K562 (cell line): ENCODE data around the gene FCHO1. TPM values are rescaled to one million over a fixed set of nuclear protein-coding genes. Genes with fewer than 3 reads are reported as not detected.

Experiments used
- ATAC-seq: fragments of 200-7000 bp; cut with Tn5 transposase; 3 replicates; pipeline ENCODE4 v1.9.1; 2020; ENCODE audit warnings: moderate library complexity
- BruUV-seq: library from RNA; stranded (reverse); fragments of 400-500 nt; replicated peaks from 2 replicates; lab custom pipeline; 2021; lab: Mats Ljungman, UMichigan
- CTCF ChIA-PET: fragments of 300-600 bp; formaldehyde crosslinking; extraction: SDS; loops from one replicate; lab custom pipeline; 2021; ENCODE audit warnings: low intra/inter-chr PET ratio; lab: Yijun Ruan, JAX
- POLR2A ChIA-PET: fragments of 300-600, 350-650 bp; sonication (Branson Sonifier 250); formaldehyde crosslinking; extraction: SDS; loops from one replicate; lab custom pipeline; 2021; ENCODE audit warnings: antibody characterized with exemption, inconsistent platforms; lab: Yijun Ruan, JAX
- DNase-seq, 4 experiments: peaks; one replicate each; pipeline versions ENCODE4 v3.0.0 to v3.0.0-alpha.2; 2011 to 2018; ENCODE audit warnings: low spot score in 3 of 4, mixed read lengths in 3 of 4; ENCODE audit errors: extremely low read depth in 1 of 4
- FAIRE-seq: peaks from 2 replicates; lab custom pipeline; 2011; peaks lifted over from hg19 to GRCh38; lab: Jason Lieb, UNC
- H2AFZ ChIP-seq: 2 replicates; pipeline ENCODE4 v1.6.0; 2011; ENCODE audit warnings: low read depth, low read length, control low read depth, inconsistent platforms
- H3K27ac ChIP-seq: fragments of 200-600 bp; 3 replicates; pipeline ENCODE4 v1.8.0; 2011; ENCODE audit warnings: low read depth, mild to moderate bottlenecking, control low read depth, inconsistent platforms, low read length, moderate library complexity, mixed read lengths; ENCODE audit errors: extremely low read depth
- H3K27me3 ChIP-seq, 2 experiments: fragments of 300-600 bp in 1 of 2; 2 replicates in 1 of 2; 3 replicates in 1 of 2; pipeline versions ENCODE4 v1.6.0 to v1.8.0; 2011; ENCODE audit warnings: inconsistent platforms in 2 of 2, low read length in 2 of 2, mild to moderate bottlenecking in 1 of 2, mixed read lengths in 1 of 2, moderate library complexity in 1 of 2; ENCODE audit not compliant: control insufficient read depth in 2 of 2, insufficient read depth in 2 of 2
- H3K36me3 ChIP-seq: fragments of 300-600 bp; 3 replicates; pipeline ENCODE4 v1.8.0; 2011; ENCODE audit warnings: mild to moderate bottlenecking, low read length, inconsistent platforms; ENCODE audit not compliant: control insufficient read depth, insufficient read depth
- H3K4me1 ChIP-seq, 2 experiments: fragments of 200-600 bp in 1 of 2; replicated peaks in 1 of 2; 2 replicates in 1 of 2; 3 replicates in 1 of 2; pipeline versions ENCODE4 v1.5.1 to v1.8.0; 2011; ENCODE audit warnings: inconsistent platforms in 2 of 2, low read length in 2 of 2, mild to moderate bottlenecking in 1 of 2, mixed read lengths in 1 of 2, moderate library complexity in 1 of 2; ENCODE audit not compliant: control insufficient read depth in 2 of 2, insufficient read depth in 2 of 2
- H3K4me2 ChIP-seq: 2 replicates; pipeline ENCODE4 v1.6.1; 2011; ENCODE audit warnings: low read length, control low read depth, inconsistent platforms, mixed read lengths; ENCODE audit not compliant: insufficient read depth
- H3K4me3 ChIP-seq: fragments of 200-600 bp; sonication (generic), shearing (Covaris generic); 2 replicates; pipeline ENCODE4 v1.5.1; 2016; ENCODE audit warnings: control low read depth, inconsistent platforms
- H3K79me2 ChIP-seq: fragments of 200-600 bp; 3 replicates; pipeline ENCODE4 v1.8.0; 2011; ENCODE audit warnings: low read length, inconsistent platforms; ENCODE audit not compliant: control insufficient read depth, insufficient read depth
- H3K9ac ChIP-seq, 2 experiments: 2 replicates each; pipeline versions ENCODE4 v1.6.0 to v1.6.1; 2011; ENCODE audit warnings: low read depth in 2 of 2, low read length in 2 of 2, control low read depth in 1 of 2, inconsistent platforms in 1 of 2, mild to moderate bottlenecking in 1 of 2, mixed read lengths in 1 of 2; ENCODE audit not compliant: insufficient read depth in 1 of 2
- H3K9me1 ChIP-seq: one replicate; pipeline ENCODE4 v1.6.0; 2011; ENCODE audit warnings: inconsistent platforms, mild to moderate bottlenecking, low read length, moderate library complexity; ENCODE audit not compliant: control insufficient read depth, insufficient read depth
- H3K9me3 ChIP-seq: replicated peaks from 2 replicates; pipeline ENCODE4 v1.5.1; 2011; ENCODE audit warnings: low read depth, low read length, inconsistent platforms; ENCODE audit not compliant: control insufficient read depth, insufficient read depth
- H4K20me1 ChIP-seq: replicated peaks from 2 replicates; pipeline ENCODE4 v1.6.1; 2011; ENCODE audit warnings: low read length, inconsistent platforms, mixed read lengths; ENCODE audit not compliant: control insufficient read depth, insufficient read depth
- ADNP ChIP-seq: fragments of 200-800 bp; sonication (Bioruptor generic); IDR thresholded peaks from 2 replicates; pipeline ENCODE4 v1.6.1; 2016; ENCODE audit warnings: missing genetic modification characterization, missing compliant biosample characterization
- BCOR ChIP-seq: fragments of 450-650 bp; IDR thresholded peaks from 2 replicates; pipeline ENCODE4 v1.6.1; 2016
- CBX1 ChIP-seq: sonication (generic); IDR thresholded peaks from 2 replicates; pipeline ENCODE4 v1.6.1; 2016; ENCODE audit warnings: antibody characterized with exemption, low read depth, mild to moderate bottlenecking
- CCAR2 ChIP-seq: fragments of 200-400 bp; formaldehyde crosslinking; IDR thresholded peaks from 2 replicates; pipeline ENCODE4 v1.6.1; 2017; ENCODE audit warnings: mild to moderate bottlenecking, low read depth, low read length
- KDM1A ChIP-seq, 2 experiments: fragments of 450-650 bp; IDR thresholded peaks; 2 replicates each; pipeline ENCODE4 v1.6.1; 2016; ENCODE audit warnings: mild to moderate bottlenecking in 2 of 2
- KDM4B ChIP-seq, 2 experiments: fragments of 450-650 bp in 1 of 2; sonication (generic) in 1 of 2; IDR thresholded peaks; 2 replicates each; pipeline ENCODE4 v1.6.1; 2016 to 2017; ENCODE audit warnings: borderline replicate concordance in 2 of 2, antibody characterized with exemption in 1 of 2, low read depth in 1 of 2, mild to moderate bottlenecking in 1 of 2
- MAFF ChIP-seq: IDR thresholded peaks from 2 replicates; pipeline ENCODE4 v1.6.1; 2012; ENCODE audit warnings: low read length, improper control_type of control experiment
- MTA3 ChIP-seq: fragments of 450-650 bp; formaldehyde crosslinking; IDR thresholded peaks from 2 replicates; pipeline ENCODE4 v1.6.1; 2017; ENCODE audit warnings: mild to moderate bottlenecking, borderline replicate concordance
- RBM25 ChIP-seq: fragments of 200-400 bp; formaldehyde crosslinking; IDR thresholded peaks from 2 replicates; pipeline ENCODE4 v1.6.1; 2018; ENCODE audit warnings: low read length, low read depth, moderate library complexity; ENCODE audit not compliant: severe bottlenecking
- RCOR1 ChIP-seq, 2 experiments: IDR thresholded peaks; 2 replicates each; pipeline ENCODE4 v1.6.1; 2012; ENCODE audit warnings: low read depth in 2 of 2, low read length in 2 of 2, borderline replicate concordance in 1 of 2, improper control_type of control experiment in 1 of 2
- SMARCA5 ChIP-seq: fragments of 450-650 bp; IDR thresholded peaks from 2 replicates; pipeline ENCODE4 v1.6.1; 2016
- SNIP1 ChIP-seq: fragments of 450-650 bp; IDR thresholded peaks from 2 replicates; pipeline ENCODE4 v1.7.1; 2017; ENCODE audit warnings: low read depth, mild to moderate bottlenecking
- ZNF79 ChIP-seq: fragments of 250-450 bp; sonication (Bioruptor Pico); IDR thresholded peaks from 2 replicates; pipeline ENCODE4 v1.4.0; 2020; ENCODE audit warnings: low read depth, mild to moderate bottlenecking, moderate library complexity
- WGBS: fragments of 100-300 bp; shearing (Covaris generic); methylation state at CpG from one replicate; pipeline ENCODE4 v1.1.6; 2016; ENCODE audit warnings: low coverage, mixed read lengths; ENCODE audit not compliant: insufficient coverage; ENCODE audit errors: missing lambda C conversion rate; 5-methylcytosine and 5-hydroxymethylcytosine counted together
- in situ Hi-C: fragments of 300-500 bp; cut with MboI; formaldehyde crosslinking; loops from 4 replicates; pipeline ENCODE4 v1.15.0; 2018; ENCODE audit warnings: inconsistent platforms, mixed read lengths
- intact Hi-C: fragments of 100-400 bp; cut with micrococcal nuclease; formaldehyde crosslinking; loops from 2 replicates; pipeline ENCODE4 v1.14.2; 2022
- polyA plus RNA-seq, 8 experiments: library from polyadenylated mRNA; depleted of rRNA in 4 of 8; stranded (reverse) in 5 of 8; unstranded in 3 of 8; fragments of >200 nt; fragmentation: Nextera tagmentation in 2 of 8; fragmentation: Illumina TruSeq in 1 of 8; extraction: Ambion mirVana in 2 of 8; extraction: Trizol in 1 of 8; gene quantifications; 2 replicates each; pipeline versions ENCODE4 v1.2.1 to v1.2.3, GENCODE V29; 2011 to 2014; ENCODE audit warnings: inconsistent platforms in 1 of 8, missing spikeins in 1 of 8
- total RNA-seq, 7 experiments: library from RNA; depleted of rRNA in 6 of 7; stranded (reverse); fragments of >200 nt in 6 of 7; fragmentation: Illumina TruSeq in 2 of 7; extraction: Trizol in 2 of 7; gene quantifications; 2 replicates each; pipeline versions ENCODE4 v1.2.1 to v1.2.3, GENCODE V29; 2011 to 2021; ENCODE audit warnings: low replicate concordance in 1 of 7
- TF ChIP-seq, protein P1 (sequence below): fragments of 450-650 bp; conservative IDR thresholded peaks from 2 replicates; pipeline ENCODE4 v1.6.1; 2016; ENCODE audit warnings: missing genetic modification characterization, low read depth, mild to moderate bottlenecking, control low read depth, missing compliant biosample characterization

FCHO1 gene
- total and polyA plus RNA-seq, 9 of the 15 experiments (the other 6 are each of a cell fraction or from before 2014, with no cell fraction given) = 0.21 to 58.9 (median 18.3) TPM

DNA sequence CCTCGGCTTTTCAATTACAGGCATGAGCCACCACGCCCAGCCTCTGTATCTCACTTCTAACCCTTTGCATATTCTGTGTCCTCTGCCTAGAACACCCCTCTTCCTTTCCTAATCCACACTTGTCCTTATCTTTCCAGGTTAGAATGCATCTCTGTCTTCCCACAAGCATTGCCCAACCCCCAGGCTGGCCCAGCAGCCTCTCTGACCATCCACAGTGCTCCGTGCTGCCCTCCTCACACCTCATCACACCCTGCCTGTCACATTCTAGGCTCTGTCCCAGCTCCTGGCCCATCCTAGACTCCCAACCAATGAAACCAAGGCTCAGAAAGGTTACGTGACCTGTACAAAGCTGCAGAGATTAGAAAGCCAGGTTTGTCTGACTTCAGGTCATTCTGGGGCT is 85.3 kb downstream of the FCHO1 start:
- Histone ChIP-seq H3K9ac (no peak overlapping the region; a peak in 1 of 4 replicates), H3K79me2 (no peaks in the 10 kb centered on the region), H3K4me2 (no peak overlapping the region), H3K36me3 (no peaks in the 10 kb centered on the region), H3K9me1 (peaks cover 4% of the 10 kb centered on the region), H4K20me1 (peaks cover 5% of the 10 kb centered on the region; the same call in 1 of the 2 replicates), H3K9me3 (no peaks in the 10 kb centered on the region), H3K27ac (no peak overlapping the region), H3K27me3 (peaks cover 8 to 25% of the 10 kb centered on the region in 2 experiments; a peak in 3 of 5 replicates), H3K4me3 (no peak overlapping the region), H2AFZ (no peak overlapping the region), H3K4me1 (peaks cover 0 to 31% of the 10 kb centered on the region in 2 experiments; a peak in 3 of 5 replicates)
- WGBS = 12% methylated on average over 4 of the region's 4 CpGs
- TF ChIP-seq ZNF79 (CRISPR knock-in tag) = no peak
- TF ChIP-seq SNIP1 = no peak
- TF ChIP-seq KDM4B (IDR thresholded peaks at IDR 0.05; ENCODE audit: borderline replicate concordance in 2 of 2, low read depth in 1 of 2) = no peak
- FAIRE-seq = no peak
- BruUV-seq = no TSS peak
- no peak for ATAC-seq
- POLR2A ChIA-PET = no interaction called here
- in situ Hi-C loops = no loop called here
- CTCF ChIA-PET = interaction anchor here (0.6 kb wide), 1 partner anchor 48 kb away, joined by 3 read pairs; no protein-coding TSS in a partner anchor
- DNase-seq = peak in 1 of 4 experiments; percentile 4
- intact Hi-C loops = no loop called here

- Histone ChIP-seq H3K27ac (no peak overlapping the region), H3K4me3 (no peak overlapping the region), H3K9me3 (no peaks in the 10 kb centered on the region), H3K27me3 (peaks cover 7 to 25% of the 10 kb centered on the region in 2 experiments; a peak in 3 of 5 replicates), H3K36me3 (no peaks in the 10 kb centered on the region), H3K9me1 (peaks cover 4% of the 10 kb centered on the region), H3K4me1 (peaks cover 0 to 38% of the 10 kb centered on the region in 2 experiments; a peak in 3 of 5 replicates), H2AFZ (no peak overlapping the region), H4K20me1 (no peaks in the 10 kb centered on the region), H3K4me2 (no peak overlapping the region), H3K79me2 (peaks cover 7% of the 10 kb centered on the region; the same call in 2 of the 3 replicates), H3K9ac (no peak overlapping the region)
- no TSS peak for BruUV-seq
- DNase-seq (no peak), ATAC-seq (no peak), FAIRE-seq (no peak)
- in situ Hi-C loops (no loop called here), intact Hi-C loops (no loop called here)
- CTCF ChIA-PET = no interaction called here
- WGBS = 19% methylated on average over 7 of the region's 7 CpGs
- POLR2A ChIA-PET = no interaction called here
- TF ChIP-seq MTA3 (no peak), SMARCA5 (peak; percentile 51; the same call in 1 of the 2 replicates), BCOR (peak; percentile 89), KDM1A (IDR thresholded peaks at IDR 0.05) (peak; percentile 69 to 70; a peak in 3 of 4 replicates), RCOR1 (IDR thresholded peaks at IDR 0.05; ENCODE audit: borderline replicate concordance in 1 of 2, low read depth in 2 of 2, low read length in 2 of 2) (peak in 1 of 2 experiments; percentile 46; a peak in 2 of 4 replicates), MAFF (no peak), RBM25 (peak; percentile 84), CCAR2 (no peak), ADNP (tag) (peak; percentile 69), CBX1 (peak; percentile 50; the same call in 1 of the 2 replicates)
- TF ChIP-seq, protein P1, sequence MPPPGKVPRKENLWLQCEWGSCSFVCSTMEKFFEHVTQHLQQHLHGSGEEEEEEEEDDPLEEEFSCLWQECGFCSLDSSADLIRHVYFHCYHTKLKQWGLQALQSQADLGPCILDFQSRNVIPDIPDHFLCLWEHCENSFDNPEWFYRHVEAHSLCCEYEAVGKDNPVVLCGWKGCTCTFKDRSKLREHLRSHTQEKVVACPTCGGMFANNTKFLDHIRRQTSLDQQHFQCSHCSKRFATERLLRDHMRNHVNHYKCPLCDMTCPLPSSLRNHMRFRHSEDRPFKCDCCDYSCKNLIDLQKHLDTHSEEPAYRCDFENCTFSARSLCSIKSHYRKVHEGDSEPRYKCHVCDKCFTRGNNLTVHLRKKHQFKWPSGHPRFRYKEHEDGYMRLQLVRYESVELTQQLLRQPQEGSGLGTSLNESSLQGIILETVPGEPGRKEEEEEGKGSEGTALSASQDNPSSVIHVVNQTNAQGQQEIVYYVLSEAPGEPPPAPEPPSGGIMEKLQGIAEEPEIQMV (tag) = no peak
Observed at GRCh38 chr19:17837972-17838371, 86.7 kb downstream of the FCHO1 start.
